HepG2 (cell line): ENCODE measurements around the gene ARHGAP12.

ENCODE experiments used
- CTCF ChIP-seq: sonication (generic); formaldehyde crosslinking; IDR thresholded peaks from 2 replicates; pipeline ENCODE4 v1.5.0; 2020; ENCODE audit warnings: mild to moderate bottlenecking, missing genetic modification reagents, moderate library complexity
- JUNB ChIP-seq: sonication (generic); formaldehyde crosslinking; IDR thresholded peaks from 2 replicates; pipeline ENCODE4 v1.8.0; 2022; ENCODE audit warnings: missing genetic modification reagents, mild to moderate bottlenecking, borderline replicate concordance
- MTA1 ChIP-seq: sonication (generic); formaldehyde crosslinking; IDR thresholded peaks from 2 replicates; pipeline ENCODE4 v1.4.0; 2020; ENCODE audit warnings: missing genetic modification reagents, mild to moderate bottlenecking, borderline replicate concordance
- TBP ChIP-seq: sonication (generic); formaldehyde crosslinking; IDR thresholded peaks from 2 replicates; pipeline ENCODE4 v1.5.0; 2020; ENCODE audit warnings: missing genetic modification reagents
- ZEB1 ChIP-seq: IDR thresholded peaks from 2 replicates; pipeline ENCODE4 v1.6.1; 2012; ENCODE audit warnings: mild to moderate bottlenecking, low read depth, inconsistent platforms; ENCODE audit not compliant: insufficient replicate concordance
- ZMYM4 ChIP-seq: sonication (generic); formaldehyde crosslinking; IDR thresholded peaks from 2 replicates; pipeline ENCODE4 v1.8.1; 2023; ENCODE audit warnings: mild to moderate bottlenecking, missing genetic modification reagents
- ZNF253 ChIP-seq: sonication (generic); formaldehyde crosslinking; IDR thresholded peaks from 2 replicates; pipeline ENCODE4 v1.8.0; 2022; ENCODE audit warnings: mild to moderate bottlenecking, missing genetic modification reagents, borderline replicate concordance

GRCh38 chr10:31954410-31955191 is 26.0 kb upstream of the ARHGAP12 start:
- TF ChIP-seq ZNF253 (CRISPR knock-in tag) (no peak), CTCF (CRISPR knock-in tag) (no peak), TBP (CRISPR knock-in tag) (no peak), JUNB (no peak), ZMYM4 (CRISPR knock-in tag) (no peak), MTA1 (CRISPR knock-in tag) (no peak), ZEB1 (no peak)
